GM11168 (cell line): Measurements from ENCODE around the gene CCR8.

Experiments
- in situ Hi-C: fragments of 300-500 bp; cut with MboI; formaldehyde crosslinking; loops from one replicate; pipeline ENCODE4 v1.12.0; 2022; ENCODE audit warnings: low sequenced_read_pairs; ENCODE audit not compliant: unreplicated experiment

The CCR8 gene, protein sequence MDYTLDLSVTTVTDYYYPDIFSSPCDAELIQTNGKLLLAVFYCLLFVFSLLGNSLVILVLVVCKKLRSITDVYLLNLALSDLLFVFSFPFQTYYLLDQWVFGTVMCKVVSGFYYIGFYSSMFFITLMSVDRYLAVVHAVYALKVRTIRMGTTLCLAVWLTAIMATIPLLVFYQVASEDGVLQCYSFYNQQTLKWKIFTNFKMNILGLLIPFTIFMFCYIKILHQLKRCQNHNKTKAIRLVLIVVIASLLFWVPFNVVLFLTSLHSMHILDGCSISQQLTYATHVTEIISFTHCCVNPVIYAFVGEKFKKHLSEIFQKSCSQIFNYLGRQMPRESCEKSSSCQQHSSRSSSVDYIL

DNA sequence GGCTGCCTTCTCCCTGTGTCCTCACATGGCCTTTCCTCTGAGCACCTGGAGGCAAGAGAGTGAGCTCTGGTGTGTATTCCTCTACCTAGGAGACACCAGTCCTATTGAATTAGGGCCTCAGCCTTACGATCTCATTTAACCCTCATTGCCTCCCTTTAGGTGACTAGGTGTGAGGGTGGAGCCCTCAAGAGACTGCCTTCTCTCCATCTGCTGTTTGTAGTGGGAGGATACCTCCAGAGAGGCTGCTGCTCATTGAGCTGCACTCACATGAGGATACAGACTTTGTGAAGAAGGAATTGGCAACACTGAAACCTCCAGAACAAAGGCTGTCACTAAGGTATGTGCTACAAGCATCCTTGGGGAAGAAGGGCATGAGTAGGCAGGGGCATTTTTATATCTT, at the start of gene CCR8:
TSS of gene CCR8 (plus strand) at position 217 of the 400 bp plus-strand sequence. CDS start 2,623 bp downstream, outside the sequence.
- in situ Hi-C loops: no loop called here

DNA sequence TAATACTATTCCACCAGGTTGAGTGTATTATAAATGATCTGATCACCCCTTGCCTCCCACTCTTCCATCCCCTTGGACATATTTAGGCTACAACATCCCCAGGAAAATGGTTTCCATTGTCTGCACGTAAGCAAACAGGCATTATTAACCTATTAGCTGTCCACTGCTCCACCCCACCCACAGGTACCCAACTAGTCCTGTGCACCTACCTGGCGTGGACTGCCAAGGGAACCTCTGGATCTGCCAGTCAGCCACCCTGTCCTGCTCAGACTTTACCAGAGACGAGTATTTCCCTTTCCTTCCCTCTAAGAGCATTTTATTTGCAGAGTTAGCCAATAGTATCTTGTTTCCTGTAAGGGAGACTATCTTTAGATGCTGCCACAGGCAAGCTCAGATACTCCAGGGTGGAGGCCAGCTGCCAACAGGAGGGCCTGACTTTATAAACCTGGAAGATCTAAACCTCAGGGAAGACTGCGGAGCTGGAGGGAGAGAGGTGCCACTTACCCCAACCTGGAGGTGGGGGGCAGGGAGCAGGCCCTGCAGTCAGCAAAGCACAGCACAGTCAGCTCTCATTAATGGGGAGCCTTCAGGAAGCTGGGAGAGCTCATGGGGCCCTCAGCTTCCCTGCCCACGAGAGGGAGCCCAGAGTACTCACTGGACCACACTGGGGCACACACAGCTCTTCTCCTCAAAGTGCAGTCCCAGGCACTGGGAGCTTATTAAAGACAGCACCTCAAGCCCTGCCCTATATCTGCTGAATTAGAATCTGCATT, 49.6 kb upstream of the CCR8 start, which contains the start of gene CX3CR1:
TSS of gene CX3CR1 (minus strand) at position 292 of the 773 bp plus-strand sequence. CDS start 13,527 bp downstream, outside the sequence.
- in situ Hi-C loops: loop anchor here (25.0 kb wide), 1 partner anchor 193 kb away; no protein-coding TSS in a partner anchor

DNA sequence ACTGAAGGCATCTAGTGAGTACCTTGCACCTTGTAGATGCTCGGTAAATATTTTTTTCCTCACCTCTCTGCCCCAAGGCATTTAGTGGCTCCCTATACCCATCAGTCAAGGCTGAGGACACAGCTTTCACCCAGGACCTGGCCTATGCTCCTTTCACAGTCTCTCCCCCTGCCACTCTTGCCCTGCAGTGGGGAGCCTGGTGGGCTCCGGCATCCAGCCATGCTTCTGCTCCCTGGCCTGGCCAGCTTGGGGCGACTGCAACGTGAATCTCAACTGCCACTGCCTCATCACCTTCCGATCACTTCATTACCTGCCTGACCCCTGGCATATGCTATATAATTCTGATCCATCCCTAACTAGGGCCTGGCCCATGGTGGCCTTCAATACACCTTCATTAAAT, 48.9 kb upstream of the CCR8 start:
- in situ Hi-C loops: loop anchor here (25.0 kb wide), 1 partner anchor 193 kb away; no protein-coding TSS in a partner anchor

DNA sequence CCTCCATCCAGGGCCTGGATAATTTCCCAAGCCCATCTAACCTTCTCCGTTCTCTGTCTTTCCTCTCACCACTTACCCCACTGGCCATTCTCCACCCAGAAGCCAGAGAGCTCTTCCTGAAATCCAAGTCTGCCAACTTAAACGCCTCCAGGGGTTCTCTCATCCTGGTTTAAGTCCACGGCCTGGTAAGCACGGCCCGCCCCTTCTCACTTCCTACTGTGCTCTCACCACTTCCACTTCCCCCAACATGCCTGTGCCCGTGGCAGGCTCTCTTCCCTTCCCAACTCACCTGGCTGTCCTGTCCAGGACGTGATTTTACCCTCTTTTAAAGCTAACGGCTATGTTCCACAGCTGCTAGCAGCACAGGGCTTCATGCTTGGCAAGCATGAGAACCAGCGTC, 48.0 kb upstream of the CCR8 start:
- in situ Hi-C loops: loop anchor here (25.0 kb wide), 1 partner anchor 194 kb away; no protein-coding TSS in a partner anchor

DNA sequence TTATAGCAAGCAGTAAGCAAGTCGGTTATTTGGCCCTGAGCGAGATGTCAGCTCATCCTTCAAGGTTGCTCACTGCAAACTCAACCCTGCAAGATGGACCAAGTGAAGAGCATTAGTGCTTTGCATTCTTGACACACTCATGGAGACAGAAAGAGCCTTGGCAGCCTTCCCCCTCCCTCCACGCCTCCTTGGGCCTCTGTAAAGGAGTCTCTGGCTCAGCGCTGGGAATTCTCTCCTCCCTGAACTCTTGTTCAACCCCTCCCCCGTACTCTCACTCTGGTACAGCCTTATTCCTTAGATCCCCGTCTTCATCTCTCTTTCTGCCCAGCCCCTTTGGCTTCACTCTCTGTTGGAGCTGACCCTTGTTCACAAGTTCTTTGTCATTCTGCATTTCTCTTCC, 47.5 kb upstream of the CCR8 start:
- in situ Hi-C loops: loop anchor here (25.0 kb wide), 1 partner anchor 195 kb away; no protein-coding TSS in a partner anchor

DNA sequence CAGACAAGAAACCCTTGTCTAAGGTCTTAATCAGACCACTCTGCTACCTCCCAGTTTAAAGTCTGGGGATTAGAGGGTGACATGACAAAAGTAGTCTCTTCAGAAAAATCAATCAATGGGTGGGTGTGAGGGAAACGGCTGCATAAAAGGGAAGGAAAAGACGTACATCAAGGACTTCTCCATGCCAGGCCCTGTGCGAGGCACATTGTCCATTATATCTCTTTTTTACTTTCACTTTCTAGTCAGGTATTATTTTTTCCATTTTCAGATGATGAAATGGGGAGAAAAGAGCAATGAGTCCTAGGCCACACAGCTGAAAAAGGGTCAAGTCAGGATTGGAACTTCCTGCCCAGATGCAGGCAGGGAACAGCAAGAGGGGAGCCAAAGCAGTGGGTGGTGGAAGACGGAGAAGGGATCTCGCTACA, 45.0 kb upstream of the CCR8 start:
- in situ Hi-C loops: loop anchor here (25.0 kb wide), 1 partner anchor 197 kb away; no protein-coding TSS in a partner anchor

DNA sequence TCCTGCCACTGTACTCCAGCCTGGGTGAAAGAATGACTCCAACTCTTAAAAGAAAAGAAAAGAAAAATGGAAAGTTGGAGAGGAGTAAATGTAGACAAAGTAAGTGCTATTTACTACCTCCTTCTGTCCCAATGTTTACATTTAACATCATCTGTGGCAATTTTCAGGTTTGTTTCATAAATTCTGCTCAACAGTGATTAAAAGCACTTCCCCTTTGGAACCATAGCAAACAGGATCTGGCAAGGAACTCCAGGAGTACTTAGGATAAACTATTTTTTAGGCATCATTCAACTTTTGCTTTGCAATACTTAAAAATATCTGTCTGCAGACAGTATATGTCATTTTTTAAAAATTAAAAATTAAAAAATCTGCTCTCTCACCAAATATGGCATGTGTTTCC, 44.2 kb upstream of the CCR8 start:
- in situ Hi-C loops: loop anchor here (5.0 to 25.0 kb wide), 2 partner anchors 93 to 198 kb away; partner anchors contain the start of gene XIRP1

DNA sequence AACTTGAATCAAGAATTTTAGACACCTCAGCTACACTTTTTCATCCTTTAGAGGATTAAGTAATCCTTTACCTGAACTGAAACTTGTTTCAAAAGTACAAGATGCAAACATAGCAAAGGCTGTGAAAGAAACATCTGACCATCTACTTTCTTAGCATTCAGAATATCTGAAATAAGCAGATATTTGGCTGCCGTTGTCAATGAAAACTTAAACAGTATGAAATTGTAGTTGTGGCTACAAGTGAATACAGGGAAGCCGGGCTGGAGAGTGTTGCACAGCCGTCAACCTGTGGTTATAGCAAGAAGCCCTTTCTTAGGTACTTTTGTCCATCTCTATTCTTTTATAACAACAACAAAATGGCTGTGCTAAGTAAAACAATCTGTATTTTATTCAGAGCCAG, 42.7 kb upstream of the CCR8 start:
- in situ Hi-C loops: loop anchor here (5.0 to 25.0 kb wide), 2 partner anchors 94 to 199 kb away; partner anchors contain the start of gene XIRP1

DNA sequence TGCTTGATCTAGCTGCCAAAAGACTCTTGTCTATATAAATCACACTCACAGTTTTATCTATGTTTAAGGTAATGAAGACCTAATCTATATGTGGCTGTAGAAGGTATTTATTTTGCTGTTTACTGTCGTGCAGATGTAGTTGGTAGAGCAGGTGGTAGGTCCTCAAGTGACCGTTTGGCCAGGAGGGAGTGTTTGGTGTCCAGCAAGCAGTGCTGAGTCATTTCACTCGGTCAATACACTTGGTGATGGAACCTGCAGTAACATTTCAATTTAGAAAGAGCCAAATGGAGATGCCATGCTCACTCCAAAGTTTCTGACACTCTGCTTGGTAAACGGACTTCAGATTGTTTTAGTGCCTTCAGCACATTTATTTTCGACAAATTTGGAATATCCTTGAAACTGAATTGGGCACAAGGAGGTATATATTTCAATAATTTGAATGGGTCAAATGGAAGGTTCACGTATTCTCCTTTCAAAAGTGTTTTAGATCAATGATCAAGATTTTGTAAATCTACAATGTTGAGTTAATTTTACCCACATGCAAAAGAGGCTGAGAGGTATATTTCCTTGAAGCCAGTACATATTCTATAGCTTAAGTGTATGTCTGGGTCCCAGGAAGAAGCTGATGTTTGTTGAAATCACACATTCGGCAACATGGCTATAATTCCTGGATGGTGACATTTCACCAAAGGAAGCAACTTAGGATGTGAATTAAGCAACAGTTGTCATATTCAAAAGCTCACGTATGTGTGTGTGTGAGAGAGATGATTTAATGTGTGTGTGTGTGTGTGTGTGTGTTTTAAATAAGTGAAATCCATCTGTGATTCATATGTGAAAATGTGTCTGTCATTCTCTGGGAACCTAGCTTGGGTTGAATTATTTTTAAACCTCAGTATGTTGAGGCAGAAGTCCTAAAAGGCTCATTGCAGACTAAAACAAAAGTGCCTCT, 42.0 kb upstream of the CCR8 start:
- in situ Hi-C loops: loop anchor here (5.0 to 25.0 kb wide), 2 partner anchors 95 to 200 kb away; partner anchors contain the start of gene XIRP1

DNA sequence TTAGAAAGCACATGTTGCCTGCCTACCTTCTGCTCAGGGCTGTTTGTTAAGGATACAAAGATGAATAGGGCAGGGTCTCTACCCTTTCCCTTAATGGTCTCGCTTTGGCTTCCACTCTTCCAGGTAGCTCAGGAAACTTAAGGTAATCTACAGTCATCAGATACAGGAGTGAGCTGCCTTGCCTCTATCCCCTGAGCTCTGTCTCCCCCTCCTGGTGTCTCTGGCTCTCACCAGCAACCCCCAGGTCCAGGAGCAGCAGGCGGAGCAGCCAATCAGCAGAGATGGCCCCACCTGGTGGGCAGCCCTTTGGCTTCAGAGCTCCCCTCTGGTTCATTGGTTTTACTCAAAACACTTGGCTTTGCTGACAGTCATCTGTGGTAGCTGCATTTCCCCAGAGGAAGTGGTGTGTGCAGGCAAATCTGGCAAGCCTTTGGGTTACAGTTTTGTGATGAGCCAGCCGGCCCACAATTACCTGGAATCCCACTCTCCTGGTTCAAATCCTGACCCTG, 41.2 kb upstream of the CCR8 start:
- in situ Hi-C loops: loop anchor here (5.0 to 25.0 kb wide), 2 partner anchors 96 to 201 kb away; partner anchors contain the start of gene XIRP1

DNA sequence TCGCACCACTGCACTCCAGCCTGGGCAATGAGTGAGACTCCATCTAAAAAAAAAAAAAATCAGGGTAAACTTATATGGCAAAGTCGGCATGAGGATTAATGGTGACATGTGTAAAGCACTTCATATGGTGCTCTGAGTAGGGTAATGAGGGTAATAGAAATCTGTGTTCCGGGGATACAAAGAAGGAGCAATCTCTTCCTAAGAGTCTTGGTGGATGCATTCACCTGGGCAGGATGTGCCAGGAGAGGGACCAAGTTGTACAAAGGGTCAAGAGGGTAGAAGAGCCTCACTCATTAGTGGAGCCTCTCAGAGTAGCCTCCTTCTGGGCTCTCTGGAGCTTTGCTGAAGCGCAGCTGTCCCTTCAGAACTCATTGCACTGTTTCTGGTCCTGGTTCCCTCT, 40.4 kb upstream of the CCR8 start:
- in situ Hi-C loops: loop anchor here (5.0 to 25.0 kb wide), 2 partner anchors 97 to 202 kb away; partner anchors contain the start of gene XIRP1

DNA sequence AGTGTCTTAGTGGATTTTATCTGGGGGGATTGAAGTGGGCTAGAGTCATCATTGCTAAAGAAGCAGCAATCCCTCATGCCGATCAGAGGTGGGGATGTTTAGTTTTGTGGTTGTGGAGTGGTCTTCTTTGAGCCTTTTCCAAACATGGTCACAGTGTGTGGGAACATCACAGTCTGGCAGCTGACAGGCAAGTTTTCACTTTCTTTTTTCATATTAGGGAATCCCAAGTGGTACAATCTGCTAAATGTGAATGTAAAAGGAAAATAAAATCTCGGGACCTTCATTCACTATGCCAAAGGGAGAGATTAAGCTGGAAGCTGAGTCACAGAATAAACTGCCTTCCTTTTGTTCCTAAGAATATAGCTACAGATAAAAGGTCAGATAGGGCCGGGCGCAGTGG, 39.3 kb upstream of the CCR8 start:
- in situ Hi-C loops: loop anchor here (25.0 kb wide), 1 partner anchor 203 kb away; no protein-coding TSS in a partner anchor

DNA sequence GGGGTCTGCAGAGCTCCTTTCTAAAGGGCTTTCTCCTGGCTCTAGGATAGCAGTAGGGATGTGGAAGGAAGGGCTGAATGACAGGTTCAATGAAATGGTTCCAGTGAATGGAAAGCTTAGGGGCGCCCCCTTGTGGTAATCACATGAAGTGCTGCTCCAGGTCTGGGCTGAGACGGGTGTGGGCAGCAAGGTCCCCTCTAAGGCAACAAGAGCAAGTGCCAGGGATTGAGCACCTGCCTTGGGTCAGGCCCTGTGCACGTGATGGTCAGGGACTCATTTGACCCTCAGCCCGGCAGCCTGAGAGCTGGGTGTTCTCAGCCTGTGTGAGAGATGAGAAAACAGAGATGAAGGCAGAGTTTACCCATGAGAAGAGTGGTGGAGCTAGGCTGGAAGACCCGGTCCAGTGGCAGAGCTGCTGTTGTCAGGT, 37.6 kb upstream of the CCR8 start:
- in situ Hi-C loops: loop anchor here (25.0 kb wide), 1 partner anchor 205 kb away; no protein-coding TSS in a partner anchor

DNA sequence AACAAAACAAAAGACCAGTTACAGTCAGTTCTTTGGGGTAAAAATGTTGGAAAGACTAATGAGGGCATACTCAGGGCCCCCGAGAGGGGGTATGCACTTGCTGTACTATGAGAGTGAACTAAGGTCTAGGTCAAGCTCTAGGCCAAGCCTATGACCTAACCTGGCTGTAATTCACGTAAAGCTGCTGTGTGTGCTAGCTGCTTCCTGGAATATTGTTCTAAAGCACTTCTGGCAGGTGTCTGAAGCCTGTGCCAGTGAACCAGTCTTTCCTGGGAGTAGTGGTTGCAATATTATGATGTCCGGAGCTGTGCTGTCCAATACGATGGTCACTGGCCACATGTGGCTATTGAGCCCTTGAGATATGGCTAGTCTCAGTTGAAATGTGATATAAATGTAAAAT, 36.5 kb upstream of the CCR8 start:
- in situ Hi-C loops: loop anchor here (25.0 kb wide), 1 partner anchor 206 kb away; no protein-coding TSS in a partner anchor

DNA sequence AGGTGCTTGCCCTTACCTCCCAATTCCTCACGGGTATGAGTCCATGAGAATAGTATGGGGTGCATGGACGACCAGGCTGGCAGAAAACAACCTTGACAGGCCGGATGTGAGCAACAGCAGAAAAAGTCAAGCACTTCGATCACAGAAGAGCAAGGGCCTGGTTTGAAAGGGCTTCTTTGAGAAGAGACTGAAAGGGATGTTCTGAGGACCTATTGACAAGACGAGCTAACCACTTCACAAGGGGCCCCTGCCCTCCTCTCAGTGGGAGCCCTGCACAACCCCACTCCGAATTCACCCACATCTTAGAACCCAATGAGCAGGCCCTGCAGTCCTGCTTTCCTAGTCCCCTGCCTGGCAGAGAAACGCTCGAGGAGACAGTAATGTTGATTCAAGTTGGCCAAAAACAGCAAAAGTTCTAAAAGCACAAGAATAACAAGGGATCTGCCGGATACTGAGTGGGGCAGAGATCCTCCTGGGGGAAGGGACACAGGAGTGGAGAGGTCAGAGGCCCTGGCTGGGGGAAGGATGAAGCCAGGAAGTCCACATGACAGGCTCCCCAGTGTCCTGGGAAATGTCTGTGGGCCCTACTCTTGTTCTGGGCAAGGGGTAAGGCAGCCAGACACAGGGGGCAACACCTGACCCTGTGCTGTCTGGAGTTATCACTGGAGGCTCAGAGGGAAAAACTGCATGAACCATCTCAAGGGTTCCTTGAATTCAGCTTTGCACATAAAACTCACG, 34.9 kb upstream of the CCR8 start:
- in situ Hi-C loops: loop anchor here (25.0 kb wide), 1 partner anchor 207 kb away; no protein-coding TSS in a partner anchor

DNA sequence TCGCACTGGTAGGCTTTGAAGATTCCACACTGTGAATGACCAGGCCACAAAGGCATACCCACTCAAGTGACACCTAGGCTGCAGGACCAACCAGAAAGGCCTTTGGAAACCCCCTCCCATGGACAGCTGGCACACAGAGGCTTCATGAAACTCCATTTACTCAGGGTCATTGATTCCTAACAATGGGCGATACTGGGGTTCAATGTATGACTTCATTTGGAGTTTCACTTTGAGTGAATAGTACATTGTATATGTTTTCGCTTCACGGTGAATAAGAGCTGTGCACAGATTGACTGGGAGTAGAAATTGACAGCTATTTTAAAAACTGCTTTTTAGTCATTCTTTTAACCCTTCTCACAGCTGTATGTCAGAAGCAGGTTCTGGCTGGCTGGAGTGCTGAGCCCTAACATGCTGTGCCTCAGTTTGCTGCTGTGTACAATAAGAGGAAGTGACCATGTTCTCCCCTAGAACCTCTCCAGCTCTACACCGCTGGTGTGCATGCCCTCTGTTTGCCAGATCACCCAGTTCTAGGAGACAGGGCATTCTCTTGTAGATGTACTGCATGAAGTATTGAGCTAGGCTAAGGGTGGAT, 34.2 kb upstream of the CCR8 start:
- in situ Hi-C loops: loop anchor here (25.0 kb wide), 1 partner anchor 208 kb away; no protein-coding TSS in a partner anchor

DNA sequence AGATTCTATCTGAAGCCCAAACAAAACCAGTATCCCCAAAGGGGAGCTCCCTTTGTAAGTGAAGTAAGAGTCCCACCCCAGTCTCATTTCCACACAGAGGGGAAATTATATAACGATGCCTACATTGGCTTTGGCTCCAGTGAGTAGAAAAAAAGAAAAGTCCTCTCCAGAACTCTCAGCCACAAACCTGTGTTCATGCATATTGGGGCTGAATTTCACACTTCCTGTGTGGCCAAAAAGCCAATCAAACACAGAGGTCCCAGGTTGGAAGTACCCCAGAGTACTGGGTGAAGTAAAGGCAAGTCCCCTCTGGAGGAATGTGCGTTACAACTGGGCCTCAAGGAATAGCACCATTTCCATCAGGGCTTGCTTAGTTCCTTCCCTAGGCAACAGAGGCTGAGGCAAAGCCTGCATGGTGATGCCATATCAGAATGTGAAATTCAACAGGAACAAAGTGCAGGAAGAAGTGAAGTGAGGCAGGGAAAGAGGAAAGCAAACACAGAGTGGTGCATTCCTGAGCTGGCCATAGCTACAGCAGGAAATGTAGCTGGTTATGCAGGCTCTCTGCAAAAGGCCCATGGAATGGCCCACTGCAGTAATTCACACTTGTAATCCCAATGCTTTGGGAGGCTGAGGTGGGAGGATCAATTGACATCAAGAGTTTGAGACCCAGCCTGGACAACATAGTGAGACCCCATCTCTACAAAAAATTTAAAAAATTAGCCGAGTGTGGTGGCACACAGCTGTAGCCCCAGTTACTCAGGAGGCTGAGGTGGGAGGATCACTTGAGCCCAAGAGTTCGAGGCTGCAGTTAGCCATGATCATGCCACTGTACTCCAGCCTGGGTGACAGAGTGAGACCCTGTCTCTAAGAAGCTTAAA, 33.1 kb upstream of the CCR8 start:
- in situ Hi-C loops: loop anchor here (25.0 kb wide), 1 partner anchor 209 kb away; no protein-coding TSS in a partner anchor
